Neural progenitor cell (in vitro differentiated cells): ENCODE measurements around the gene SLC22A16. TPM values are rescaled to one million over a fixed set of nuclear protein-coding genes. Genes with fewer than 3 reads are reported as not detected.

Experiments used
- DNase-seq: peaks from one replicate; pipeline ENCODE4 v3.0.0-alpha.2; 2016; ENCODE audit warnings: low spot score
- H2AFZ ChIP-seq: fragments of 200-600 bp; sonication (generic); replicated peaks from 2 replicates; pipeline ENCODE4 v1.6.1; 2016; ENCODE audit warnings: antibody characterized with exemption
- H3F3A ChIP-seq: fragments of 200-600 bp; sonication (generic); 2 replicates; pipeline ENCODE4 v1.6.1; 2016; ENCODE audit warnings: antibody characterized with exemption, low read depth
- H3K27ac ChIP-seq: fragments of 200-600 bp; sonication (generic); 2 replicates; pipeline ENCODE4 v1.5.1; 2016; ENCODE audit warnings: mild to moderate bottlenecking
- H3K27me3 ChIP-seq: fragments of 200-600 bp; sonication (generic); 2 replicates; pipeline ENCODE4 v1.6.1; 2016; ENCODE audit warnings: mild to moderate bottlenecking, moderate library complexity
- H3K36me3 ChIP-seq: fragments of 200-600 bp; sonication (generic); 2 replicates; pipeline ENCODE4 v1.5.1; 2016
- H3K4me1 ChIP-seq: fragments of 200-600 bp; sonication (generic); 2 replicates; pipeline ENCODE4 v1.6.1; 2016; ENCODE audit warnings: mixed run types
- H3K4me2 ChIP-seq: fragments of 200-600 bp; sonication (generic); 2 replicates; pipeline ENCODE4 v1.6.1; 2016
- H3K4me3 ChIP-seq: fragments of 200-600 bp; sonication (generic); 2 replicates; pipeline ENCODE4 v1.5.1; 2016
- H3K79me2 ChIP-seq: fragments of 200-600 bp; sonication (generic); 2 replicates; pipeline ENCODE4 v1.6.1; 2016; ENCODE audit warnings: low read depth
- H3K9ac ChIP-seq: fragments of 200-600 bp; sonication (generic); 2 replicates; pipeline ENCODE4 v1.6.1; 2016
- H3K9me3 ChIP-seq: fragments of 200-600 bp; sonication (generic); 2 replicates; pipeline ENCODE4 v1.5.1; 2016; ENCODE audit warnings: low read depth
- H4K20me1 ChIP-seq: fragments of 200-600 bp; sonication (generic); 2 replicates; pipeline ENCODE4 v1.6.1; 2016; ENCODE audit warnings: low read depth
- H3K27ac Mint-ChIP-seq: 3 replicates; pipeline ENCODE4 v1.8.0; 2021; ENCODE audit warnings: mixed read lengths
- H3K27me3 Mint-ChIP-seq: 2 replicates; pipeline ENCODE4 v1.8.0; 2022; ENCODE audit warnings: low read depth, mild to moderate bottlenecking, inconsistent platforms, moderate library complexity, mixed read lengths; ENCODE audit not compliant: insufficient read depth
- H3K36me3 Mint-ChIP-seq: 3 replicates; pipeline ENCODE4 v1.8.0; 2021; ENCODE audit warnings: mixed read lengths
- H3K4me1 Mint-ChIP-seq: 3 replicates; pipeline ENCODE4 v1.8.0; 2021; ENCODE audit warnings: mixed read lengths
- H3K4me3 Mint-ChIP-seq: 3 replicates; pipeline ENCODE4 v1.8.0; 2021; ENCODE audit warnings: mild to moderate bottlenecking, moderate library complexity, mixed read lengths
- H3K9me3 Mint-ChIP-seq: 3 replicates; pipeline ENCODE4 v1.8.0; 2020; ENCODE audit warnings: mixed read lengths
- EZH2 ChIP-seq: fragments of 200-600 bp; sonication (generic); IDR thresholded peaks from 2 replicates; pipeline ENCODE4 v1.6.1; 2017; ENCODE audit warnings: antibody characterized with exemption, mild to moderate bottlenecking, moderate library complexity
- EZH2phosphoT487 ChIP-seq: fragments of 200-600 bp; sonication (generic); IDR thresholded peaks from 2 replicates; pipeline ENCODE4 v1.6.1; 2017; ENCODE audit warnings: antibody characterized with exemption
- total RNA-seq: library from RNA; depleted of rRNA; stranded (reverse); fragments of >200 nt; gene quantifications from 2 replicates; pipeline ENCODE4 v1.2.3, GENCODE V29; 2015; ENCODE audit warnings: low replicate concordance
- TF ChIP-seq, protein P1 (sequence below): fragments of 200-600 bp; sonication (generic); IDR thresholded peaks from 2 replicates; pipeline ENCODE4 v1.5.1; 2017; ENCODE audit warnings: antibody characterized with exemption, mild to moderate bottlenecking

SLC22A16 gene
- total RNA-seq, 1 donor from 2014 or later: not detected

DNA sequence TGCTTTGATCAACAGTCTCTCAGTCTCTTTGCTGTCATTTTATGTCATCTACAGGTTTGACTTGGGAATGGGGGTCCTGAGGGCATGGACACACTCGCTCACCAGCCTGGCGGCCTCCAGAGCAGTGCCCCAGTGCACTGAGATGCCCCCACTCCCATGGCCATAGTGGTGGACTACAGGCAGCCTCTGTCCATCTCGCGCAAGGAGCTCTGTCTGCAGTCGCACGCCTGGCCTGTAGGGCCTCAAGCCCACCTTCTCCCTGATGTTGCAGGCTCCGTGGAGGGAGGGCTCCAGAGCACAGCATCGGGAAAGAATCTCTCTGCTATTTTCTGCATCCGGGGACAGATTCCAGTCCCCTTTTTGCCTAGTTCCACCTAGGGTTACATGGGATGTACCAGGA lies 83.7 kb downstream of the SLC22A16 start:
- no peaks in the 10 kb centered on the region for H3K27me3 ChIP-seq
- H4K20me1 ChIP-seq: no peaks in the 10 kb centered on the region
- H3K9ac ChIP-seq: no peak overlapping the region
- H3K36me3 Mint-ChIP-seq: no peaks in the 10 kb centered on the region
- H3K4me1 ChIP-seq: peaks cover 18% of the 10 kb centered on the region
- no peak overlapping the region for H3K27ac ChIP-seq
- H3K9me3 Mint-ChIP-seq: no peaks in the 10 kb centered on the region
- H3K9me3 ChIP-seq: no peaks in the 10 kb centered on the region
- no peaks in the 10 kb centered on the region for H3K36me3 ChIP-seq
- no peaks in the 10 kb centered on the region for H3F3A ChIP-seq
- peak; percentile 34 for DNase-seq
- H3K27ac Mint-ChIP-seq: no peak overlapping the region
- H3K4me1 Mint-ChIP-seq: peaks cover 31% of the 10 kb centered on the region
- H3K4me2 ChIP-seq: no peak overlapping the region
- no peaks in the 10 kb centered on the region for H3K79me2 ChIP-seq
- TF ChIP-seq, protein P1, sequence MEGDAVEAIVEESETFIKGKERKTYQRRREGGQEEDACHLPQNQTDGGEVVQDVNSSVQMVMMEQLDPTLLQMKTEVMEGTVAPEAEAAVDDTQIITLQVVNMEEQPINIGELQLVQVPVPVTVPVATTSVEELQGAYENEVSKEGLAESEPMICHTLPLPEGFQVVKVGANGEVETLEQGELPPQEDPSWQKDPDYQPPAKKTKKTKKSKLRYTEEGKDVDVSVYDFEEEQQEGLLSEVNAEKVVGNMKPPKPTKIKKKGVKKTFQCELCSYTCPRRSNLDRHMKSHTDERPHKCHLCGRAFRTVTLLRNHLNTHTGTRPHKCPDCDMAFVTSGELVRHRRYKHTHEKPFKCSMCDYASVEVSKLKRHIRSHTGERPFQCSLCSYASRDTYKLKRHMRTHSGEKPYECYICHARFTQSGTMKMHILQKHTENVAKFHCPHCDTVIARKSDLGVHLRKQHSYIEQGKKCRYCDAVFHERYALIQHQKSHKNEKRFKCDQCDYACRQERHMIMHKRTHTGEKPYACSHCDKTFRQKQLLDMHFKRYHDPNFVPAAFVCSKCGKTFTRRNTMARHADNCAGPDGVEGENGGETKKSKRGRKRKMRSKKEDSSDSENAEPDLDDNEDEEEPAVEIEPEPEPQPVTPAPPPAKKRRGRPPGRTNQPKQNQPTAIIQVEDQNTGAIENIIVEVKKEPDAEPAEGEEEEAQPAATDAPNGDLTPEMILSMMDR: peak; percentile 18
- TF ChIP-seq EZH2phosphoT487 (no peak), EZH2 (no peak)
- peaks cover 2% of the 10 kb centered on the region for H3K27me3 Mint-ChIP-seq
- H3K4me3 ChIP-seq: no peak overlapping the region
- H3K4me3 Mint-ChIP-seq: no peak overlapping the region
- H2AFZ ChIP-seq: no peak overlapping the region

DNA sequence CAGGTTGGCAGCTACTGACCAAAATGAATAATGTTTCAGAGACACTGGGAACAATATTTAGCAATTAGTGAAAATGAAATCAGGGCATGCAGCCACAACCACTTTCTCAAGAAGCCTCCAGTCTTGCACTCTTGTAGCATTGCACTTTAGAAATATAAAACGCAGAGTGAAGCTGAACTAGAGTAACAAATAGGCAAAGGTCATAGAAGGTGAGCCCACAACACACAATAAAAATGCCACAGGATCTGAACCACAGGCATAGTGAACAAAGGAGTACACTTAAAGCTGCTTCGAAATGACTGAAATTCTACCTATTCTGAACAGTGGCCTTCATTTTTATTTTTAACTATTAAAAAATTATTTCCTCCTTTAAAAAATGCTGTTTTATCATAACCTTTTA lies 86.0 kb downstream of the SLC22A16 start:
- H3K27me3 ChIP-seq: no peaks in the 10 kb centered on the region
- peak overlapping the region; percentile 43 for H2AFZ ChIP-seq
- H3K4me1 Mint-ChIP-seq: peaks cover 36% of the 10 kb centered on the region
- no peaks in the 10 kb centered on the region for H3K9me3 ChIP-seq
- no peaks in the 10 kb centered on the region for H3K9me3 Mint-ChIP-seq
- no peak overlapping the region for H3K9ac ChIP-seq
- H3K36me3 ChIP-seq: no peaks in the 10 kb centered on the region
- no peak overlapping the region for H3K4me2 ChIP-seq
- no peaks in the 10 kb centered on the region for H3K27me3 Mint-ChIP-seq
- H3K4me3 Mint-ChIP-seq: no peak overlapping the region
- peaks cover 18% of the 10 kb centered on the region for H3K4me1 ChIP-seq
- no peak for DNase-seq
- H3F3A ChIP-seq: no peaks in the 10 kb centered on the region
- H3K4me3 ChIP-seq: no peak overlapping the region
- no peaks in the 10 kb centered on the region for H4K20me1 ChIP-seq
- H3K36me3 Mint-ChIP-seq: no peaks in the 10 kb centered on the region
- TF ChIP-seq, protein P1: no peak
- TF ChIP-seq EZH2 (no peak), EZH2phosphoT487 (no peak)
- no peaks in the 10 kb centered on the region for H3K79me2 ChIP-seq
- no peak overlapping the region for H3K27ac ChIP-seq
- H3K27ac Mint-ChIP-seq: no peak overlapping the region

DNA sequence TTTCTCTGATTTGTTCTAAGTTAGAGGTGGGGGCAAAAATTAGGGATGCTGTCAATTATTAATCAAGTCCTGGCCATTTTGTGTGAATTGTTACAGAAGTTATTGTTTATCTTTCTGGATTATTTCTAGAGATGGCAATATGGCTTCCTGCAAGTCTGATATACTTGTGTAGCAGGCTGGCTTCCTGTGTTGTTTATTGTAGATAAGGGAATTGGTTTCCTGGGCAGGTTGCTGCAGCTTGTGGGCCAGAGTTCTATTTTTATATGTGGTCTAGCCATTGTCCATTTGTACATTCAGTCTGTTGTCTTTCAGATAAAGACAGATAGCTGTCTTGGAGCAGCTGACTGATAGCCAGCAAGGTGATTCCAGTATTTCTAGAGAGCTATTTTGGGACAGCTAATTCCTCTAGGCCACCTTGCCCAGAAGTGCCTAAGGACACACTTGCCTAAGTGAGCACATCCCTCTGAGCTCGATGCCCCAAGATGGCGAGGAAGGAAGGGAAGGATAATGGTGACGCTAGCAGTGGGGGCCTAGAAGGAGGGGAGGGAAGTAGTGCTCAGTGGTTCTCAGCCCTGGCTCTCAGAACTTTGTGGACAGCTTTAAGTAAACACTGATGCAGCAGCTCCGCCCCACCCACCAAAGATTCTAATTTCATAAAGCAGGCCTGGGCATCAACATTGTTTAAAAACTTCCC lies 86.6 kb downstream of the SLC22A16 start:
- Histone ChIP-seq H3K9me3 (no peaks in the 10 kb centered on the region), H2AFZ (peak overlapping the region; percentile 43), H3K27ac (no peak overlapping the region), H3K4me1 (peaks cover 18% of the 10 kb centered on the region), H4K20me1 (no peaks in the 10 kb centered on the region), H3K9ac (no peak overlapping the region), H3K4me3 (no peak overlapping the region), H3F3A (no peaks in the 10 kb centered on the region), H3K79me2 (no peaks in the 10 kb centered on the region), H3K36me3 (no peaks in the 10 kb centered on the region), H3K4me2 (no peak overlapping the region), H3K27me3 (no peaks in the 10 kb centered on the region)
- Mint-ChIP-seq H3K9me3 (no peaks in the 10 kb centered on the region), H3K36me3 (no peaks in the 10 kb centered on the region), H3K27ac (peak overlapping the region; percentile 85), H3K27me3 (no peaks in the 10 kb centered on the region), H3K4me1 (peaks cover 36% of the 10 kb centered on the region), H3K4me3 (no peak overlapping the region)
- no peak for DNase-seq
- no peak for TF ChIP-seq EZH2
- TF ChIP-seq, protein P1: no peak
